ENCODE results near the gene ACTMAP. TPM values are rescaled to one million over a fixed set of nuclear protein-coding genes. Genes with fewer than 3 reads are reported as not detected.

ACTMAP gene
- total and polyA plus RNA-seq, 4 donors, result 5.3 to 27.7 (median 15.3) TPM

DNA sequence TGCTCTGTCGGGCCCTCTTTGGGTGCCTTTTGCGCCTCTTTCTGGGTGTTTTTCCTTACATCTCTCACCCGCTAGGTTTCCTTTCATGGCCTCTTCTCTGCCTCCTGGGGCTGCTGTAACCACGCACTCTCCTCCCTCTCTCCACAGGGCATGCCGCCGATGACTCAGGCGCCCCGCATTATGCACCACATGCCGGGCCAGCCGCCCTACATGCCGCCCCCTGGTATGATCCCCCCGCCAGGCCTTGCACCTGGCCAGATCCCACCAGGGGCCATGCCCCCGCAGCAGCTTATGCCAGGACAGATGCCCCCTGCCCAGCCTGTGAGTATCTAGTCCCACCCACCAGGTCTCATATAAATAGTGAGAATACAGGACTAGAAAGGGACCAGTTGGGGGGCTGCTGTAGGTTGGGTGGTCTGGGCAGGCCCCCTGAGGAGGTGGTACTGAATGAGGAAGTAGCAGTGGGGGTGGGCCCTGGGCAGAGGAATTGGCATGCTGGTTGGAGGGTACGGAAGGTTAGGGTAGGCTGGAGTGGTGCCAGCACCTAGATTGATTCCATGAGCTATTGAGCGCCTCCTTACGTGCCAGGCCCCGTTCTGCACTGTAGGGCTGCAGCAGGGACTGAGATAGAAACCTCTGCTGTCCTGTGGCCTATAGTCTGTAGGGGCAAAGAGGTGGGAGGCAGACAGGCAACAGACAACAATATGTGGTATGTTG lies 12.6 kb upstream of the ACTMAP start:
- no peak for DNase-seq
- 91 to 92% methylated on average over 17 of the region's 17 CpGs for WGBS, 2 donors
- ATAC-seq (ENCODE audit: insufficient read depth, low FRiP score), result no peak
- Histone ChIP-seq H3K4me1 (ENCODE audit: control insufficient read depth in 5 of 5, insufficient read depth in 5 of 5, low read length in 5 of 5) (no peaks in the 10 kb centered on the region), H3K27me3 (ENCODE audit: control insufficient read depth in 3 of 3, insufficient read depth in 3 of 3, low read length in 2 of 3) (no peaks in the 10 kb centered on the region), H3K36me3 (ENCODE audit: control insufficient read depth in 4 of 4, insufficient read depth in 4 of 4, low read length in 4 of 4) (peaks cover 51 to 71% (median 56%) of the 10 kb centered on the region in 4 donors), H3K9ac (ENCODE audit: insufficient read depth in 1 of 2, low read length in 2 of 2) (no peak overlapping the region), H3K9me3 (ENCODE audit: control insufficient read depth in 4 of 4, insufficient read depth in 3 of 4, low read length in 3 of 4) (no peaks in the 10 kb centered on the region), H3K4me3 (no peak overlapping the region), H3K27ac (ENCODE audit: low read depth in 1 of 2, low read length in 1 of 2) (no peak overlapping the region)
- TF ChIP-seq, protein P1, sequence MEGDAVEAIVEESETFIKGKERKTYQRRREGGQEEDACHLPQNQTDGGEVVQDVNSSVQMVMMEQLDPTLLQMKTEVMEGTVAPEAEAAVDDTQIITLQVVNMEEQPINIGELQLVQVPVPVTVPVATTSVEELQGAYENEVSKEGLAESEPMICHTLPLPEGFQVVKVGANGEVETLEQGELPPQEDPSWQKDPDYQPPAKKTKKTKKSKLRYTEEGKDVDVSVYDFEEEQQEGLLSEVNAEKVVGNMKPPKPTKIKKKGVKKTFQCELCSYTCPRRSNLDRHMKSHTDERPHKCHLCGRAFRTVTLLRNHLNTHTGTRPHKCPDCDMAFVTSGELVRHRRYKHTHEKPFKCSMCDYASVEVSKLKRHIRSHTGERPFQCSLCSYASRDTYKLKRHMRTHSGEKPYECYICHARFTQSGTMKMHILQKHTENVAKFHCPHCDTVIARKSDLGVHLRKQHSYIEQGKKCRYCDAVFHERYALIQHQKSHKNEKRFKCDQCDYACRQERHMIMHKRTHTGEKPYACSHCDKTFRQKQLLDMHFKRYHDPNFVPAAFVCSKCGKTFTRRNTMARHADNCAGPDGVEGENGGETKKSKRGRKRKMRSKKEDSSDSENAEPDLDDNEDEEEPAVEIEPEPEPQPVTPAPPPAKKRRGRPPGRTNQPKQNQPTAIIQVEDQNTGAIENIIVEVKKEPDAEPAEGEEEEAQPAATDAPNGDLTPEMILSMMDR (IDR thresholded peaks at IDR 0.05; ENCODE audit: control extremely low read depth, extremely low read depth), result no peak

GRCh38 chr19:40759352-40759751 lies 9.1 kb upstream of the ACTMAP start:
- Histone ChIP-seq H3K4me1 (ENCODE audit: control insufficient read depth in 5 of 5, insufficient read depth in 5 of 5, low read length in 5 of 5) (peaks cover 0 to 16% (median 5%) of the 10 kb centered on the region in 5 donors), H3K27ac (ENCODE audit: low read depth in 1 of 2, low read length in 1 of 2) (no peak overlapping the region), H3K27me3 (ENCODE audit: control insufficient read depth in 3 of 3, insufficient read depth in 3 of 3, low read length in 2 of 3) (no peaks in the 10 kb centered on the region), H3K4me3 (no peak overlapping the region), H3K9ac (ENCODE audit: insufficient read depth in 1 of 2, low read length in 2 of 2) (no peak overlapping the region), H3K36me3 (ENCODE audit: control insufficient read depth in 4 of 4, insufficient read depth in 4 of 4, low read length in 4 of 4) (peaks cover 46 to 69% (median 51%) of the 10 kb centered on the region in 4 donors), H3K9me3 (ENCODE audit: control insufficient read depth in 4 of 4, insufficient read depth in 3 of 4, low read length in 3 of 4) (no peaks in the 10 kb centered on the region)
- no peak for DNase-seq
- WGBS, 2 donors, result 94 to 98% methylated on average over 13 of the region's 13 CpGs
- TF ChIP-seq, protein P1 (IDR thresholded peaks at IDR 0.05; ENCODE audit: control extremely low read depth, extremely low read depth), result no peak
- ATAC-seq (ENCODE audit: insufficient read depth, low FRiP score), result no peak

- no peak overlapping the region for H3K4me3 ChIP-seq
- peaks cover 0 to 19% (median 6%) of the 10 kb centered on the region in 5 donors for H3K4me1 ChIP-seq (ENCODE audit: control insufficient read depth in 5 of 5, insufficient read depth in 5 of 5, low read length in 5 of 5)
- H3K27ac ChIP-seq (ENCODE audit: low read depth in 1 of 2, low read length in 1 of 2), result no peak overlapping the region
- DNase-seq (no peak), ATAC-seq (ENCODE audit: insufficient read depth, low FRiP score) (no peak)
- no peak overlapping the region for H3K9ac ChIP-seq (ENCODE audit: insufficient read depth in 1 of 2, low read length in 2 of 2)
- WGBS, 2 donors, result 98 to 100% methylated on average over 3 of the region's 3 CpGs
- H3K36me3 ChIP-seq (ENCODE audit: control insufficient read depth in 4 of 4, insufficient read depth in 4 of 4, low read length in 4 of 4), result peaks cover 38 to 60% (median 43%) of the 10 kb centered on the region in 4 donors
- TF ChIP-seq, protein P1 (IDR thresholded peaks at IDR 0.05; ENCODE audit: control extremely low read depth, extremely low read depth), result no peak
- H3K27me3 ChIP-seq (ENCODE audit: control insufficient read depth in 3 of 3, insufficient read depth in 3 of 3, low read length in 2 of 3), result no peaks in the 10 kb centered on the region
- H3K9me3 ChIP-seq (ENCODE audit: control insufficient read depth in 4 of 4, insufficient read depth in 3 of 4, low read length in 3 of 4), result no peaks in the 10 kb centered on the region
These were observed 8.2 kb upstream of the ACTMAP start for GRCh38 chr19:40758491-40758890.
